AG04449 (cell line): ENCODE data around the gene DISC1.
A peak's percentile ranks its signal among the peaks of the same experiment; 100 is the strongest.

Experiments
- CTCF ChIA-PET: fragments of 350-600 bp; formaldehyde crosslinking; extraction: SDS; loops from one replicate; lab custom pipeline; 2021; ENCODE audit warnings: antibody characterized with exemption; lab: Yijun Ruan, JAX
- POLR2A ChIA-PET: fragments of 400-600, 350-600 bp; formaldehyde crosslinking; extraction: SDS; loops from one replicate; lab custom pipeline; 2020; ENCODE audit warnings: antibody characterized with exemption, inconsistent platforms; lab: Yijun Ruan, JAX
- DNase-seq: peaks from one replicate; pipeline ENCODE4 v3.0.0-alpha.2; 2010; ENCODE audit warnings: low read depth, low spot score
- H3K4me3 ChIP-seq: 2 replicates; pipeline ENCODE4 v1.5.1; 2011; ENCODE audit warnings: low read depth, mild to moderate bottlenecking, control low read depth, low read length
- TF ChIP-seq, protein P1 (sequence below): IDR thresholded peaks from one replicate; pipeline ENCODE4 v1.5.1; 2011; ENCODE audit warnings: mild to moderate bottlenecking, moderate library complexity, low read length, control low read depth, inconsistent platforms; ENCODE audit not compliant: insufficient read depth; ENCODE audit errors: missing control alignments

Gene DISC1

DNA sequence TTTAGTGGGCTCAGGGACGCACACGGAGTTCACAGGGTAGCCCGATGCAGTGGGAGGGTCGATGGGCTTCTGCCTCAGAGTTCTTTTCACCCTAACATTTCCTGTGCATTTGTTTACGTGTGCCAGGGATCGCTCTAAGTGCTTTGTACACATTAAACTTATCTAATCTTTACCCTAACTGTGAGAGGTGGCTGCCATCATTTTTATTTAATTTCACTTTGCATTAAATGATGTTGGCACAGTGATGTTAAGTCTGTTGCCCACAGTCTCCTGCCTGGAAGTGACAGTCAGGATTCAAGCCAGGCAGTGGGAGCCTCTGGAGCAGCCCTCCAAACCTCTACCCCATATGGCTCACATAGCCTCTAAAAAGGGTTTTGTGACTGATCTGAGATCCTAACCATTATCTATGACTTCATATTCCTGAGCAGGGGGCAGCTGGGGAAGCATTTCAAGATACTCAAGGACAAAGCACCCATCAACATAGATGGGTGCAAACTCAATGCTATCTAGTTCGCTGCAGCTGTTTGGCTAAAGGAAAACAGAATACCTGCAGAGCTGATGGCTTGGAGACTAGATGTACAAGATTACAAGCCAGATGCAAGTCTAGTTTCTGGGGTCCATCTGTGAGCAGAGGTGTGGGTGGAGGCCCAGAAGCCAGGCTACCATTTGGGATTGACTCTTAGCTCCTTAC is 303.8 kb downstream of the DISC1 start:
- CTCF ChIA-PET: interaction anchor here (0.9 to 1.3 kb wide), 2 partner anchors 9 to 12 kb away, joined by 3 to 4 read pairs; no protein-coding TSS in a partner anchor
- H3K4me3 ChIP-seq: no peak overlapping the region
- POLR2A ChIA-PET: no interaction called here
- DNase-seq: no peak
- TF ChIP-seq, protein P1, sequence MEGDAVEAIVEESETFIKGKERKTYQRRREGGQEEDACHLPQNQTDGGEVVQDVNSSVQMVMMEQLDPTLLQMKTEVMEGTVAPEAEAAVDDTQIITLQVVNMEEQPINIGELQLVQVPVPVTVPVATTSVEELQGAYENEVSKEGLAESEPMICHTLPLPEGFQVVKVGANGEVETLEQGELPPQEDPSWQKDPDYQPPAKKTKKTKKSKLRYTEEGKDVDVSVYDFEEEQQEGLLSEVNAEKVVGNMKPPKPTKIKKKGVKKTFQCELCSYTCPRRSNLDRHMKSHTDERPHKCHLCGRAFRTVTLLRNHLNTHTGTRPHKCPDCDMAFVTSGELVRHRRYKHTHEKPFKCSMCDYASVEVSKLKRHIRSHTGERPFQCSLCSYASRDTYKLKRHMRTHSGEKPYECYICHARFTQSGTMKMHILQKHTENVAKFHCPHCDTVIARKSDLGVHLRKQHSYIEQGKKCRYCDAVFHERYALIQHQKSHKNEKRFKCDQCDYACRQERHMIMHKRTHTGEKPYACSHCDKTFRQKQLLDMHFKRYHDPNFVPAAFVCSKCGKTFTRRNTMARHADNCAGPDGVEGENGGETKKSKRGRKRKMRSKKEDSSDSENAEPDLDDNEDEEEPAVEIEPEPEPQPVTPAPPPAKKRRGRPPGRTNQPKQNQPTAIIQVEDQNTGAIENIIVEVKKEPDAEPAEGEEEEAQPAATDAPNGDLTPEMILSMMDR: no peak

DNA sequence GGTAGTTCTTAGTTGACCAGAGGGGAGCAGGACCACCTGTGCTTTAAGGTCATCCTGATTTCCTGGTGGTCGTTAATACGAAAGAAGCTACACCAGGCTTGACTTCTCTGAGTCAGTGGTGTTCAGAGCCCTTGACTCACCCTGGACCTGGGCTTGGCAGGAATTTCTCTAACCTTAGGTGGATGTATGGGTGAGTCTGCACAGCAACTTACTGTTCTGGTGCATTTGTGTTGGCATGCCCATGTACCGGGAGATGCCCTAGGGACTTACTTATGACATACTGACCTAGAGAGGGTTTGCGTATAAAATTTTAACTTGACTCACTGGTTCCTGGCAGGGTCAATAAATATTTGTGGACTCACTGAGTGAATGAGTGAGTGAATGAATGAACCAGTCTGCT is 304.6 kb downstream of the DISC1 start:
- TF ChIP-seq, protein P1: no peak
- ChIA-PET CTCF (interaction anchor here (1.3 to 1.4 kb wide), 2 partner anchors 13 to 31 kb away, joined by 4 read pairs; no protein-coding TSS in a partner anchor), POLR2A (no interaction called here)
- no peak for DNase-seq
- no peak overlapping the region for H3K4me3 ChIP-seq

DNA sequence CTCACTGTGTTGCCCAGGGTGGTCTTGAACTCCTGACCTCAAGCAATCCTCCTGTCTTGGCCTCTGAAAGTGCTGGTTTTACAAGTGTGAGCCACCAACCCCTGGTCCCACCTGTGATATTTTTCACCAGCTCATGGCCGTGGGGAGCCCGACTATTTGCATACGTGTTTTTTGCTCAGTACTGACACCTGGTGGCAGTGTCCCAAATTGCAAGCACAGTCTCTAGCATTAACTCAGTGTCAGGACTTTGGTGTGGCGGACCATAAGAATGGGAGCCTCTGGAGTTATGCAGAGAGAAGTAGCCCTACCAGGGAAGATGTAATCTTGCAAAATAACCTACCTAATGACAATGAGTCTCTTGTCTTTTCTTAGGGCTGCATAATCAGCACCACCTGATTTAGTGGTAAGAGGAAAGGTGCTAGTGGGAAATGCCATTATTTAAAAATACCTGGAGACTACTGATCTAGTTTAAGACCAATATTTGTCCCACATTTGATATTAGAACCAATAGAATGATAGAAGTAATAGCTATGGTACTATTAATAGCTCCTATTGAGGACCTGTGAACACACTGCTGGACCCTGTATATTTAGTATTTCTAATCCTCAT is 305.4 kb downstream of the DISC1 start:
- POLR2A ChIA-PET: no interaction called here
- DNase-seq: no peak
- CTCF ChIA-PET: interaction anchor here (1.3 to 1.4 kb wide), 3 partner anchors 12 to 32 kb away, joined by 4 read pairs; no protein-coding TSS in a partner anchor
- no peak overlapping the region for H3K4me3 ChIP-seq
- TF ChIP-seq, protein P1: peak; percentile 26

DNA sequence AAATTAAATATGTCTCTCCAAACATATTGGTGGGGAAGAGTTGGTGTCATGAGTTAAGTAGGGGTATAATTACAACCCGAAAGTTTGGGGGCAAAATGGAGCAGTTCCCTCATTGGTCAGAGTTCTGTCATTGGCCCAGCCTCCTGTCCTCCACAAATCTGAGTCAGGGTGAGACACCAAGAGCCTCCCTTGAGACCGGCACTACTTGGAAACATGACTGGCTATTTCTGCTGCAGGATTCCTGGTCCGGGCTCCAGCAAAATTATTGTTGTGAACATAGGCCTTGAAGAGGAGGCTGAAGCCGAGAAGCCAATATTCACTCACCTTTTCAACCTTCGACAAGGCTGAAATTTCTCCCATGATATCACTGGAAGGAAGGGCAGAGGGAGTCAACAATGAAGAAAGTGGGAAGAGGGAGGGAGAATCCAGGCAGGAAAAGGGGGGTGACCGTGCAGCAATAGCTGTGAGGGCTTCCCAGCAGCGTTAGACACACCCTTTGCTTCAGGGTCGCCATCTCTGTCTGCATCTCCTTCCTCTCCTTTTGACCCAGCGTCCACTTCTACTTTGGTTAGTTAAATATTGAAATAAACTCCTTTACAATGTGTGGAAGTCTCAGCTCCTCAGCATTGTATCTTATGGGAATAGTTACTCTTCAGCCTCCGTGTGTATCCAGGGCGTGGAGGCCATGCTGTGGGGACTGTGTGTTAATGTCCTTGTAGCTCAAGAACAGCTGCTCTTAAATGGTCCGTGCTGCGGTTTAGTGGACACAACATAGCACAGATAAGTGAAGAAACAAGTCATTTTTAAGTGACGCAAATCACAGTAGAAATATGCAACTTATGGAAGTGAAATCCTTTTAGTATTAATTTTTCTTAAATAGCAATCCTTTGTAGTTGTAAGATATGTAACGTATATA is 307.4 kb downstream of the DISC1 start:
- POLR2A ChIA-PET: no interaction called here
- no peak overlapping the region for H3K4me3 ChIP-seq
- DNase-seq: no peak
- CTCF ChIA-PET: interaction anchor here (1.1 kb wide), 1 partner anchor 16 kb away, joined by 3 read pairs; no protein-coding TSS in a partner anchor
- TF ChIP-seq, protein P1: no peak

DNA sequence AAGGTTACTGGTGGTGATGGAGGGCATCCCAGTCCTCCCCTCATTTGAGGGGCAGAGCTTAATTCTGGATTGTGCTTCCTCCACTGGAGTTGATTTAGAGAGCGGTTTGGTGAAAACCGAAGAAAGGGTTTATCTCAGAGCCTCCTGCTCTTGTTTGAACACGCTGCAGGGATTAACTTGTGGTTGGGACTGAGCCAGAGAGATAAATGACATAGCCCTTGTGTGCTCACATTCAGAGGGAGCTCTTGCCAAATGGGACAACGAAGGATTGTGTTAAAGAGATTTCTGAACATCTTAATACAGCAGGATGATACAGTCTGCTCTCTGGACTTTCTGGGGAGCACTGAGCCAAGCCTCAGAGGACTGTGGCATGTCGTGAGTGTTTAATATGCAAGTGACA is 308.2 kb downstream of the DISC1 start:
- ChIA-PET CTCF (interaction anchor here (1.1 kb wide), 1 partner anchor 17 kb away, joined by 3 read pairs; no protein-coding TSS in a partner anchor), POLR2A (no interaction called here)
- TF ChIP-seq, protein P1: no peak
- DNase-seq: no peak
- no peak overlapping the region for H3K4me3 ChIP-seq
